Forelimb muscle (tissue), 1 donor: ENCODE results near the gene ZNF497. TPM values are rescaled to one million over a fixed set of nuclear protein-coding genes. Genes with fewer than 3 reads are reported as not detected.
"Not testable (repeated sequence)": the region's sequence is repeated elsewhere in the genome, so short reads cannot be mapped to it uniquely, and the experiment has no call there.

ENCODE experiments used
- DNase-seq: peaks from one replicate; pipeline ENCODE4 v3.0.0-alpha.2; 2013; ENCODE audit warnings: low read depth
- polyA plus RNA-seq: library from polyadenylated mRNA; unstranded; fragments of 120-200 nt; gene quantifications from one replicate; pipeline ENCODE4 v1.2.1, GENCODE V29; 2013; ENCODE audit not compliant: insufficient read length

ZNF497 gene
- polyA plus RNA-seq, 1 donor: 2.4 TPM

DNA sequence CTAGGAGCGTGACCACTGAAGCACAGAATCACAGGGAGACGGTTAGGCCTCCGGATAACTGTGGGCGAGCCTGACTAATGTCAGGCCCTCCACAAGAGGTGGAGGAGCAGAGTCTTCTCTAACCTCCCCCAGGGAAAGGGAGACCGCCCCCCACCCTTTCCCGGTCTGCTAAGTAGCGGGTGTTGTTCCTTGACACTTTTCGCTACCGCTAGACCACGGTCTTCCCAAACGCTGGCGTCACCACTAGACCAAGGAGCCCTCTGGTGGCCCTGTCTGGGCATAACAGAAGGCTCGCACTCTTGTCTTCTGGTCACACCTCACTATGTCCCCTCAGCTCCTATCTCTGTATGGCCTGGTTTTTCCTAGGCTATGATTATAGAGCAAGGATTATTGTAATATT, 51.9 kb downstream of the ZNF497 start:
- not testable (repeated sequence) for DNase-seq

DNA sequence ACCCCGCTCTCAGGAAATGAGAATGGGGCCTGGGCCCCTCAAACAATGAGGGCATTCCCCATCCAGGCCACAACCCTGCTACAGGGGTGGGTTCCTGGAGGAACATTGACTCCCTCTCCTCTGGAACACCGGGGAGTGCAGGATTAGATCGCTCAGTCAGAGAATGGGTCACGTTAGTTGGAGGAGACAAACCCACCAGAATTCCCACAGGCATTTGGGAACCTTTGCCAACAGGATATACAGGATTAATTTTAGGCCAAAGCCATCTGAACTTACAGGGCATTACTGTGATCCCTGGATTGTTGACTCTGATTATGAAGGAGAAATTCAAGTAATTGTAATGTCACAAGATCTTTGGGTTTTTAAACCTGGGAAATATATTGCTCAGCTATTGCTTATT, 54.8 kb downstream of the ZNF497 start:
- no peak for DNase-seq

DNA sequence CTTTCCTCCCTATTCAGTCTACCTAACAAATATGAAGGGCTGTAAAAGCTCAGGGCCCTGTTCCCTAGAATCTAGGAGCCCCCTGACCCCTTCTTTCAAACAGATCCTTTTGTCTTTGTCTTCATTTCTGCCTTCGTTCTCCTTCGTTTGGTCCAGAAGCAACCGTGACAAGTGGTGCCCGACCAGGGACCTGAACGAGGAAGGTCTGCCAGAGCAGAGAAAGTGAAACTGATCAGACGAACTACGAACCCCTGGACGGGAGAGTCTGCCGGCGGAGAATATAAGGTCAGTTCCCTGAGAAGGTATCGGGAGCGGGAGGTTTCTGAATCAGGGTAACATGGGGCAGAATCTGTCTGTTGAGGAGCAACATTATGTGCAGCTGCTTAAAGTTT, 56.6 kb downstream of the ZNF497 start:
- DNase-seq: no peak

DNA sequence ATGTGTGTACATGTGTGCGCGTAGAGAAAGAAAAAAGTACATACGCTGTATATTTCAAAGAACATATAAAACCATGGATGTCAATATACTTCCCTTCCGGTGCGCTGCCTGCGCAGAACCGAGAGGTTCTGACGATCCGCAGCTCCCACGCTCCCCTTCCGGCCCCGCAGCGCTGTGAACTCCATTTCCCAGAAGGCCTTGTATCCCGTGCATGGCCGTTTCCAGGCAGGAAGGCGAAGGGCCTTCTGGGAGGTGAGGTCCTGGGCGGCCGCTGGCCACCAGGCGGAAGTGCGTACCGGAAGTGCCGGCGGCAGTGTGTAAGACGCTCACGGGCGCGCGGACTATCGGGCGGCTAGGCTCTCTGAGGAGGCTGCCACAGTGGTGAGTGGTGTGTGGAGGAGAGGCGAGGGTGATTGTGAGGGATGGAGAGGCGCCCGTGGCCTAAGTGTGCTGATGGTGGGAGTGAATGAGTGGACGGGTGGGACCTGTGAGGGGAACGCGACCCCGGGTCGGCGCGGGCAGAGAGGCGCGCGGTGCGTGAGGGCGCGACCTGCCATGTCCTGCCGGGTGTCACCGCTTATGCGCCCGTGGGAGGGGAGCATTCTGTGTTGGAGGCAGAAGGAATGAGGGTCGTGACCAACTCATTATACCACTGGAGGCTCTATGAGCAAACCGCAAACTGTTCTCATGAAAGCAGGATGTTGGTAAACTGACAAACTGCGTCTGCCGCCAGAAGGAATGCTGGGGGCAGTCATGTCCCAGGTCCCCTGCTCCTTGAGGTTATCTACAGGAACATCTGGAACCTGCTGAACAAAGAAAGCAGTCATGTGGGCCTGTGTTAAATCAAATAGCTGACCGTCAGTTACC, 57.3 kb downstream of the ZNF497 start, which contains the start of gene ERVK3-1:
Gene ERVK3-1, plus strand, starts transcription at position 313 of the 867 bp plus-strand sequence. CDS start 6,792 bp downstream, outside the sequence.
- DNase-seq: peak; percentile 94

DNA sequence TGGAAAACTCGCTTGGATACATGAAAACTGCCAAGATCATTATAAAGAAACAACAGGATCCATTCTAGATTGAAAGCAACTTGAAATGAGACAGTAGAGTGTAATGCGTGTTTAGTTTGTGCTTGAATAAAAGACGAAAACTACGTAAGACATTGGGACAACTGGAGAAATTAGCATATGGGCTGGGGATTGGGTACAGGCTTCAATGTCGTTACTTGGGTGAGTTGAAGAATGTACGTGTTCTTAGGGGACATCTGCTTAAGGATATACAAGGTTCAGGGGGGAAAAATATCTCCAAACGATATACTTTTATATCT, 57.8 kb downstream of the ZNF497 start:
- no peak for DNase-seq

Other genes starting within 250 kb of the ZNF497 start
- gene ZNF329, start 212.0 kb downstream of the ZNF497 start, polyA plus RNA-seq: 10.6 TPM
- 8.3 TPM for gene ZNF274, start 179.7 kb downstream of the ZNF497 start, polyA plus RNA-seq
- 14.6 TPM for gene ZNF544, start 133.8 kb downstream of the ZNF497 start, polyA plus RNA-seq
- gene ZNF8, start 83.8 kb downstream of the ZNF497 start, polyA plus RNA-seq: 5.3 TPM
- 33.6 TPM for gene ERVK3-1, start 57.4 kb downstream of the ZNF497 start, polyA plus RNA-seq
- 2.7 TPM for gene ZSCAN22, start 35.8 kb downstream of the ZNF497 start, polyA plus RNA-seq
- gene A1BG, start 9.3 kb downstream of the ZNF497 start, polyA plus RNA-seq: 3.6 TPM
- 1.9 TPM for gene ZNF837, start 18.3 kb upstream of the ZNF497 start, polyA plus RNA-seq
- 1,975 TPM for gene RPS5, start 24.5 kb upstream of the ZNF497 start, polyA plus RNA-seq
- not detected for gene RNF225, start 32.9 kb upstream of the ZNF497 start, polyA plus RNA-seq
- 4.4 TPM for gene ZNF584, start 45.9 kb upstream of the ZNF497 start, polyA plus RNA-seq
- 3.8 TPM for gene ZNF132, start 77.4 kb upstream of the ZNF497 start, polyA plus RNA-seq
- gene ZNF324B, start 88.9 kb upstream of the ZNF497 start, polyA plus RNA-seq: 3.3 TPM
- gene ZNF324, start 104.3 kb upstream of the ZNF497 start, polyA plus RNA-seq: 5.2 TPM
- 7.0 TPM for gene ZNF446, start 113.6 kb upstream of the ZNF497 start, polyA plus RNA-seq
- gene SLC27A5, start 149.2 kb upstream of the ZNF497 start, polyA plus RNA-seq: 3.6 TPM
- gene ZBTB45, start 157.1 kb upstream of the ZNF497 start, polyA plus RNA-seq: 8.5 TPM
- 322 TPM for gene TRIM28, start 181.3 kb upstream of the ZNF497 start, polyA plus RNA-seq
- 76.0 TPM for gene CHMP2A, start 192.4 kb upstream of the ZNF497 start, polyA plus RNA-seq
- 61.8 TPM for gene UBE2M, start 195.9 kb upstream of the ZNF497 start, polyA plus RNA-seq
- 17.2 TPM for gene MZF1, start 210.6 kb upstream of the ZNF497 start, polyA plus RNA-seq